Activated CD4-positive, alpha-beta T cell treated with anti-CD3 and anti-CD28 coated beads, Interleukin-2, amount 50 U/mL, for 16 hours (primary cell): ENCODE results near the gene PRR5L.

ENCODE experiments used
- DNase-seq: peaks from one replicate; pipeline ENCODE4 v3.0.0-alpha.2; 2020

Gene PRR5L

GRCh38 chr11:36328966-36329673 is 33.0 kb downstream of the PRR5L start:
- DNase-seq, result no peak

- no peak for DNase-seq
These were observed 34.3 kb downstream of the PRR5L start for GRCh38 chr11:36330411-36330810.

- no peak for DNase-seq
These were observed 37.4 kb downstream of the PRR5L start for GRCh38 chr11:36333468-36333867.

GRCh38 chr11:36333897-36334296 is 37.8 kb downstream of the PRR5L start:
- DNase-seq, result no peak

DNA sequence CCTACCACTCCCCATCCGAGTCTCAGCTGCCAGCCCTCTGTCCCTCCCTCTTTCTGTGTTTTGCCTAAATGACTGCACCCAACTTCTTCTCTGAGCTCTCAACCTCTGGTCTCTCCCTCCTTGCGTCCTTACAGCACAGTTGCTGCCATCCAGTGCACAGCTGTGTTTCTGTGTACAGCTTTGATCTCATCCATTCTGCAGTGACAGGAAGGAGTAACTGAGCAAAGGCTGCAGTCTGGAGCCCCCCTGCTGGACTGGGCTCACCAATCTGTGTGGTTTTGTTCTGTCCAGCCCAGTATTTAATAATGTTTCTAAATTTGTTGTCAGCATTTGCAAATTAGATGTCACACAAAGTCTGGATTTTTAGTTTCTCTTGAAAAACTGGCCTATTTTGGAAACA is 43.8 kb downstream of the PRR5L start:
- no peak for DNase-seq

DNA sequence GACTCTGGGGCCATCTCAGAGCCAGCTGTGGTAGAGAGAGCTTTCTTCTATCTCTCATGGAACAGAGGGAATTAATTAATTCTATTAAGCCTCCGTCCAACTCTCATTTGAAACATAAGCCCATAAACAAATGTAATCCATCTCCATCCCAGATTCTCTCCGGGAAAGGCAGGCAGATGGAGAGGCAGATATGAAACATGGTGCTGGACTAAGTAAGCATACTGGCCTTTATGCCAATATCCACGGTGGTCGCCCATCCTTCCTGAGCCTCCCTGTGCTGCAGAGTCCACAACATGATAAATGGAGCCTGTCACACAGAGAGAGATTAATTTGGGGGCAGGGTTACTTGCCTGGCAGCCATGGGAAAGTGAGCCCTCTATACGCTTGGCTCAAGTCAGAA is 44.8 kb downstream of the PRR5L start:
- DNase-seq, result no peak

GRCh38 chr11:36341915-36342314 is 45.8 kb downstream of the PRR5L start:
- DNase-seq, result no peak

GRCh38 chr11:36342327-36342726 is 46.2 kb downstream of the PRR5L start:
- DNase-seq, result no peak

- no peak for DNase-seq
These were observed 47.3 kb downstream of the PRR5L start for GRCh38 chr11:36343436-36343835.

- no peak for DNase-seq
These were observed 49.0 kb downstream of the PRR5L start for GRCh38 chr11:36345084-36345511.

DNA sequence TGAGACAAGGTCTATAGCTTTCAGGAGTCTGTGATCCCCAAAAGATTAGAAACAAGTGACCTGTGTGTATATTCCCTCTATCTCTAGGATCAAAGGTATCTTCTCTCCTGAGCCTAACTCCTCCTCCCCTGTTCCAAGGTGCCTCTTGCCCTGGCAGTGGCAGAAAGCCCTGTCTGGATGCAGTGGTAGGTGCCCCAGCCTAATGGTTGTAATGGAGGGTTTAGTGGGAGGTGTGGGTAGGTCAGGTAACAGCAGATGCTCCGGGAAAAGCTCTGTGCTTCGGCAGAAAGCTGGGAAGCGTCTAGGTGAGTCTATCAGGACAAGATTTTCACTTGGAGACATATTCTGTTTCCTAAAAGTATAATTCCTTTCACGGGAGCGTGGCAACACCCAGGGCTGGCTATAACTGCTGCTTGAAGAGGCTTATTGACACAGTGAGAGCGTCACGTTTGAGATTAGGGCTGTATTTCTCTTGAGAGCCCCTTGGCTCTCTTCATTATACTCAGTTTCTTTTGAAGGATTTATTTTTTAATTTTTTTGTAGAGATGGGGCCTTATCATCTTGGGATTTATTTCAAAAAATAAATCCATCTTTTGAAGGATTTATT is 49.5 kb downstream of the PRR5L start:
- DNase-seq, result no peak

GRCh38 chr11:36346562-36347383 is 50.7 kb downstream of the PRR5L start:
- DNase-seq, result no peak

- DNase-seq, result no peak
These were observed 51.4 kb downstream of the PRR5L start for GRCh38 chr11:36347384-36347906.

DNA sequence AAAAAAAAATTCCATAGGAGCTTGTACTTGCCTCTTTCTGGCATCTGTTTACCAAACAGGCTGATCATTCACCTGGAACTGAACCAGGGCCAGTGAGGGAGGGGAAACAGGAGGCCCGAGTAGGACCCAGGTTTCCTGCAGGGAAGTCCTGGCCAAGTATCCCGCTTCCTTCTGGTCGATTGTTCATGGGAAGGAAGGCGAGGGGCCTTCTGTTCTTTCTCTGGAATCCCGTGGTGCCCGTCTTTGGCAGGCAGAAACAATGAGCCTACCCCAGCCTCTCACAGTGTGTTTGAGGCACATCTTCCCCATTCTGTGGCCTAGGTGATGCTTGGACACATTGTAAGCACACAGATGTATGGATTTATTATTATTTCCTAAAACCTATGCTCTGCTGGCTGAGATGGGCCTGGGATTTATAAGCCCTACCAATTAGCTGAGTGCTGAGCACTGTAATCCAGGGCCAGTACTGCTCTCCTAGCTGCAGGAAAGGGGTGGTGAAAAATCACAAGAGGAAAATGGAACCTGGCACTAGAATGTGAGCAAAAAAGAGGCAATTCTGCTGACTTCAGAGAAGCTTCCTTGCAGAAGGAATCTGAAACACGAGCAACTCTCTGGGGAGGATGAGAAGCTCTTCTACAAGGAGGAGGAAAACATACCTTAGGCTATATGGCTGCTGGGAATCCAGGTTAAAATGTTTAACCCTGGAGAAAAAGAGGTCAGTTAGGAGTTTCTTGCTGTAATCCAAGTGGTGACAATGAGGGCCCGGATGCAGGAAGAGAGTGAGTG is 53.5 kb downstream of the PRR5L start:
- no peak for DNase-seq

GRCh38 chr11:36350137-36350513 is 54.0 kb downstream of the PRR5L start:
- no peak for DNase-seq

- DNase-seq, result peak; percentile 78
These were observed 56.8 kb downstream of the PRR5L start for GRCh38 chr11:36352922-36353321.

GRCh38 chr11:36354221-36355003 is 58.3 kb downstream of the PRR5L start:
- DNase-seq, result peak; percentile 77

DNA sequence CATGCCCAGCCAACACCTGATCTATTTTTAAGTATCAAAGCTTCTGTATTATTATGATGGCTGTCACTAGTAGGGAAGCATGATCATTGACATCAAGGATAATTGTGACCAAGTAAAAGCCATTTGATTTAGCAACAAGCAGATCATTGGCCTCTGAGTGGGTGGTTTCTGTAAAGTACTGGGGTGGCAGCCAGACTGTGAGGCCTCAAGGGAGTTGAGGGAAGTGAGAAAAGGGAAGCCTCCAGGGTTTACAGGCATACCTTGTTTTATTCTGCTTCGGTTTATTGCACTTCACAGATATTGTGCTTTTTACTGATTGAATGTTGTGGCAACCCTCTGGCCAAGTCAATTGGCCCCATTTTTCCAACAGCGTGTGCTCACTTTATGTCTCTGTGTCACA is 60.1 kb downstream of the PRR5L start:
- no peak for DNase-seq

GRCh38 chr11:36357831-36358230 is 61.7 kb downstream of the PRR5L start:
- no peak for DNase-seq

DNA sequence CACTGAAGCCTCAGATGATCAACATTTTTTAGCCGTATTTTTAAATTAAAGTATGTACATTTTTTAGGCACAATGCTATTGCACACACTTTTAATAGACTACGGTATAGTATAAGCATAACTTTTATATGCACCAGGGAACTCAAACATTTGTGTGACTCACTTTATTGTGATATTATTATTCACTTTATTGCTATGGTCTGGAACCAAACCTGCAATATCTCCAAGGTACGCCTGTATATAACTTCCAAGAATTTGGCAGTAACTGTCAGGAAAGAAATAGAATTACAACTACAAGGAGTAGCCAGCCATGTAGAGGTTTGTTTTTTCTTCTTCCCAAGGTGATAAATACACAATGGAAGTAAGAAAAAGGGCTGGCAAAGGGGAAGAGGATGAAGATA is 62.3 kb downstream of the PRR5L start:
- DNase-seq, result no peak

- peak; percentile 37 for DNase-seq
These were observed 64.2 kb downstream of the PRR5L start for GRCh38 chr11:36360318-36360717.

GRCh38 chr11:36360826-36361415 is 64.8 kb downstream of the PRR5L start:
- no peak for DNase-seq
